Rectal smooth muscle tissue (tissue), 1 donor: ENCODE results near the gene FYB1.
"Not testable (repeated sequence)": the region's sequence is repeated elsewhere in the genome, so short reads cannot be mapped to it uniquely, and the experiment has no call there.

Experiments used
- H3K27ac ChIP-seq: one replicate; pipeline ENCODE4 v1.7.0; 2013; ENCODE audit warnings: low read depth, low read length, inconsistent platforms
- H3K27me3 ChIP-seq: one replicate; pipeline ENCODE4 v1.7.0; 2013; ENCODE audit warnings: low read length; ENCODE audit not compliant: control insufficient read depth, insufficient read depth
- H3K36me3 ChIP-seq: one replicate; pipeline ENCODE4 v1.7.0; 2013; ENCODE audit warnings: low read length; ENCODE audit not compliant: control insufficient read depth, insufficient read depth
- H3K4me1 ChIP-seq: one replicate; pipeline ENCODE4 v1.7.0; 2013; ENCODE audit warnings: low read length; ENCODE audit not compliant: control insufficient read depth, insufficient read depth
- H3K4me3 ChIP-seq: one replicate; pipeline ENCODE4 v1.7.0; 2013; ENCODE audit warnings: low read length
- H3K9ac ChIP-seq: one replicate; pipeline ENCODE4 v1.7.0; 2013; ENCODE audit warnings: low read length

Gene FYB1

GRCh38 chr5:39249069-39249468 is 29.7 kb upstream of the FYB1 start:
- no peaks in the 10 kb centered on the region for H3K36me3 ChIP-seq
- H3K9ac ChIP-seq = no peak overlapping the region
- H3K27me3 ChIP-seq = no peaks in the 10 kb centered on the region
- H3K27ac ChIP-seq = no peak overlapping the region
- no peak overlapping the region for H3K4me3 ChIP-seq
- H3K4me1 ChIP-seq = no peaks in the 10 kb centered on the region

- Histone ChIP-seq H3K27me3 (no peaks in the 10 kb centered on the region), H3K27ac (no peak overlapping the region), H3K4me3 (no peak overlapping the region), H3K4me1 (no peaks in the 10 kb centered on the region), H3K9ac (no peak overlapping the region), H3K36me3 (no peaks in the 10 kb centered on the region)
Measured at GRCh38 chr5:39240750-39241149, 21.4 kb upstream of the FYB1 start.

- Histone ChIP-seq H3K4me1 (no peaks in the 10 kb centered on the region), H3K27ac (no peak overlapping the region), H3K27me3 (no peaks in the 10 kb centered on the region), H3K9ac (no peak overlapping the region), H3K4me3 (no peak overlapping the region), H3K36me3 (no peaks in the 10 kb centered on the region)
Measured at GRCh38 chr5:39238366-39239105, 19.2 kb upstream of the FYB1 start.

- no peak overlapping the region for H3K27ac ChIP-seq
- H3K27me3 ChIP-seq = no peaks in the 10 kb centered on the region
- H3K36me3 ChIP-seq = no peaks in the 10 kb centered on the region
Measured at GRCh38 chr5:39236718-39237117, 17.4 kb upstream of the FYB1 start.

GRCh38 chr5:39235648-39236047 is 16.3 kb upstream of the FYB1 start:
- no peaks in the 10 kb centered on the region for H3K27me3 ChIP-seq
- H3K4me1 ChIP-seq = no peaks in the 10 kb centered on the region
- H3K4me3 ChIP-seq = no peak overlapping the region
- no peak overlapping the region for H3K27ac ChIP-seq
- H3K9ac ChIP-seq = no peak overlapping the region
- H3K36me3 ChIP-seq = no peaks in the 10 kb centered on the region

More at GRCh38 chr5:39236718-39237117, 17.4 kb upstream of the FYB1 start:
- Histone ChIP-seq H3K9ac (no peak overlapping the region), H3K4me1 (no peaks in the 10 kb centered on the region), H3K4me3 (no peak overlapping the region)

- H3K9ac ChIP-seq, H3K4me3 ChIP-seq, H3K27me3 ChIP-seq, H3K4me1 ChIP-seq, H3K36me3 ChIP-seq, H3K27ac ChIP-seq: not testable (repeated sequence)
Measured at GRCh38 chr5:39234494-39234893, 15.1 kb upstream of the FYB1 start.

- H3K4me1 ChIP-seq = no peaks in the 10 kb centered on the region
- no peak overlapping the region for H3K9ac ChIP-seq
- H3K36me3 ChIP-seq = no peaks in the 10 kb centered on the region
- no peak overlapping the region for H3K27ac ChIP-seq
- H3K4me3 ChIP-seq = no peak overlapping the region
- H3K27me3 ChIP-seq = no peaks in the 10 kb centered on the region
Measured at GRCh38 chr5:39233783-39234182, 14.4 kb upstream of the FYB1 start.

- H3K27me3 ChIP-seq = no peaks in the 10 kb centered on the region
- H3K4me1 ChIP-seq = no peaks in the 10 kb centered on the region
- H3K4me3 ChIP-seq = no peak overlapping the region
- H3K27ac ChIP-seq = no peak overlapping the region
- no peak overlapping the region for H3K9ac ChIP-seq
- no peaks in the 10 kb centered on the region for H3K36me3 ChIP-seq
Measured at GRCh38 chr5:39231705-39232525, 12.6 kb upstream of the FYB1 start.

- Histone ChIP-seq H3K27me3 (no peaks in the 10 kb centered on the region), H3K4me3 (no peak overlapping the region), H3K9ac (no peak overlapping the region), H3K27ac (no peak overlapping the region), H3K36me3 (no peaks in the 10 kb centered on the region), H3K4me1 (no peaks in the 10 kb centered on the region)
Measured at GRCh38 chr5:39228596-39228995, 9.2 kb upstream of the FYB1 start.

GRCh38 chr5:39226558-39226957 is 7.2 kb upstream of the FYB1 start:
- Histone ChIP-seq H3K9ac (no peak overlapping the region), H3K27ac (no peak overlapping the region), H3K27me3 (no peaks in the 10 kb centered on the region), H3K4me1 (no peaks in the 10 kb centered on the region), H3K4me3 (no peak overlapping the region), H3K36me3 (no peaks in the 10 kb centered on the region)

- H3K9ac ChIP-seq = no peak overlapping the region
- no peaks in the 10 kb centered on the region for H3K36me3 ChIP-seq
- no peaks in the 10 kb centered on the region for H3K4me1 ChIP-seq
- no peak overlapping the region for H3K27ac ChIP-seq
- H3K27me3 ChIP-seq = no peaks in the 10 kb centered on the region
- no peak overlapping the region for H3K4me3 ChIP-seq
Measured at GRCh38 chr5:39226100-39226451, 6.7 kb upstream of the FYB1 start.

GRCh38 chr5:39225405-39226099 is 6.2 kb upstream of the FYB1 start:
- Histone ChIP-seq H3K27ac (no peak overlapping the region), H3K27me3 (no peaks in the 10 kb centered on the region), H3K9ac (no peak overlapping the region), H3K4me1 (no peaks in the 10 kb centered on the region), H3K36me3 (no peaks in the 10 kb centered on the region), H3K4me3 (no peak overlapping the region)
